T-helper 2 cell treated with Interferon-gamma antibody and Interleukin-4, amounts not matched to agents 5 μg/mL and 100 μg/mL, for 36 hours (primary cell): Measurements from ENCODE around the gene PSAPL1.

Experiments used
- DNase-seq: peaks from one replicate; pipeline ENCODE4 v3.0.0; 2021; ENCODE audit warnings: low spot score
- H3K27ac Mint-ChIP-seq: one replicate; pipeline ENCODE4 v1.8.0; 2021; ENCODE audit warnings: mild to moderate bottlenecking, mixed read lengths
- H3K27me3 Mint-ChIP-seq: one replicate; pipeline ENCODE4 v1.8.0; 2021; ENCODE audit warnings: low read depth, mixed read lengths
- H3K36me3 Mint-ChIP-seq: one replicate; pipeline ENCODE4 v1.8.0; 2021; ENCODE audit warnings: low read depth, mixed read lengths
- H3K4me1 Mint-ChIP-seq: one replicate; pipeline ENCODE4 v1.8.0; 2021; ENCODE audit warnings: low read depth, mixed read lengths
- H3K4me3 Mint-ChIP-seq: one replicate; pipeline ENCODE4 v1.8.0; 2022; ENCODE audit warnings: mild to moderate bottlenecking, moderate library complexity, mixed read lengths
- H3K9me3 Mint-ChIP-seq: one replicate; pipeline ENCODE4 v1.8.0; 2021; ENCODE audit warnings: mixed read lengths

The PSAPL1 gene

DNA sequence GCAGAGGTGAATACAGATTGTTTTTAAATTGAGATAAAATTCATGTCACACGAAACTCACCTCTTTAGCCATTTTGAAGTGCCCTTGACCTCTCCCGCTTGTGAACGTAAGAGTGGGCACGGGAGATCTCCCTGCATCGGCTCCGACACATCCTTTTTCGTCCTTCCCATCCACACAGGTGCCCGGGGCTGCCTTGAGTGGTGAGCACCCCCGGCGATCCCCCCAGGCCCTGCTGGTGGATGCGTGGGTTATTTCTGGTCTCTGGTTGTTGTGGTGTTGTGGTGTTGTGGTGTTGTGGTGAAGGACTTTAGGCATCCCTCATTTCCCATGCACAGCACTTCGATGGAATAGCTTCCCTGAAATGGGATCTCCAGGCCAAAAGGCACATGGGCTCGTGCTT, 46.1 kb downstream of the PSAPL1 start:
- Mint-ChIP-seq H3K4me1 (no peaks in the 10 kb centered on the region), H3K36me3 (no peaks in the 10 kb centered on the region), H3K9me3 (peaks cover 17% of the 10 kb centered on the region), H3K27me3 (no peaks in the 10 kb centered on the region), H3K4me3 (no peak overlapping the region), H3K27ac (no peak overlapping the region)
- DNase-seq, result no peak

DNA sequence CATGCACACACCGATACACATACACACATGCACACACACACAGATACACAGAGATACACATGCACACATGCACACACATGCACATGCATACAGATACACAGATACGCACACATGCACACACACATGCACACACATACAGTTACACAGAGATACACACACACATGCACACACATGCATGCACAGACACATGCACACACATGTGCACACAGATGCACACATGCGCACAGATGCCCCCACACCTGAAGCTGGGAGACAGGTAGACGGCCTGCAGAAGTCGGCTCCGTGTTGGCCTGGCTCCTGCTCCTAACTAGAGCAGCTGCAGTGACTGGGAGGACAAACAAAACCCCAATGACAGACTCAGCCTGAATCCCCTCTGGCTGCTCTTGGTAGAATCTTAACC, 46.8 kb downstream of the PSAPL1 start:
- no peaks in the 10 kb centered on the region for H3K27me3 Mint-ChIP-seq
- H3K36me3 Mint-ChIP-seq, result no peaks in the 10 kb centered on the region
- no peak overlapping the region for H3K27ac Mint-ChIP-seq
- H3K9me3 Mint-ChIP-seq, result peaks cover 17% of the 10 kb centered on the region
- no peak overlapping the region for H3K4me3 Mint-ChIP-seq
- no peaks in the 10 kb centered on the region for H3K4me1 Mint-ChIP-seq
- DNase-seq, result no peak

DNA sequence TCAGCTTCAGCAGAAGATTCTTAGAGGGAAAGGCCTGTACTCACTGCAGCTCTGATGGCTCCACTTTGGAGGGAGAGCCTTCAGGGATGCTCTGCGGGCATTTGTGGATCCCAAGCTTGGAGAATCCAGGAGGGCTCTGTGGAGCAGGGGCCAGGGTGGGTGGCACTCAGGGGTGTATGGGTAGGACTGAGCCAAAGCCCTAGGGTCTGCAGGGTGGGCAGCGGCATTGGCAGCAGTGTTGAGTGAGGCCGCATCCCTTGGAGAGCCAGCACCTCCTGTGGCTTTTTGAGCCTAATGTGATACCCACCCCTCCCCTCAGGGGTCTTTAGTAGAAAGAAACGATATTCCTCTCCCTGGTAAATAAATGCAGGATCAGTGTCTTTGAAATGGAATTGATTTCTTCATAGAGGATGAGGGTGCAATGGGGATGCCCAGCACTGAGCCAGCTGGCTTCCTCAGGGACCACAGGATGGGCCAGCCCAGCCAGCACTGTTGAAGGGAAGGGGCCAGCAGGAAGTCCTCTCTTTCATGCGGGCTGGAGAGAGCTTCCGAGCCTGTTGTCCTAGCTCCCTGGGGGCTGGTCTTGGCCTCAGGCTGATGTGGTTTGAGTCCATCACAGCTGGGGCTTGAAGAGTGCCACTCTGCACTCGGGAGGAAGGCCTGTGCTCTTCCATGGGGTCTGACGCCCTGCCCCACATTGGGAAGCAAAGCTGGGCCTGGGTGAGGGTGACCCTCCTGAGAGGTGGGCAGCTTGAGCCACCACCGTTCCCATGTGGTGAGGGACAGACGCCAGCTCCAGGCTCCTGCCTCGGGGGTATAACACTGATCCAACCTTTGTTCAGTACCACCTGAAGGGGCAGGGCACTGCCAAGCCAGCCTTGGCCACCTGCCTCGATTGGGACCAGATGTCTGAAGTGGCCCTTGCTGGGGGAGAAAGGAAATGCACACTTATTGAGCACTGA, 49.5 kb downstream of the PSAPL1 start:
- H3K27me3 Mint-ChIP-seq, result no peaks in the 10 kb centered on the region
- H3K27ac Mint-ChIP-seq, result no peak overlapping the region
- no peaks in the 10 kb centered on the region for H3K36me3 Mint-ChIP-seq
- peaks cover 17% of the 10 kb centered on the region for H3K9me3 Mint-ChIP-seq
- no peak overlapping the region for H3K4me3 Mint-ChIP-seq
- no peak for DNase-seq
- no peaks in the 10 kb centered on the region for H3K4me1 Mint-ChIP-seq

DNA sequence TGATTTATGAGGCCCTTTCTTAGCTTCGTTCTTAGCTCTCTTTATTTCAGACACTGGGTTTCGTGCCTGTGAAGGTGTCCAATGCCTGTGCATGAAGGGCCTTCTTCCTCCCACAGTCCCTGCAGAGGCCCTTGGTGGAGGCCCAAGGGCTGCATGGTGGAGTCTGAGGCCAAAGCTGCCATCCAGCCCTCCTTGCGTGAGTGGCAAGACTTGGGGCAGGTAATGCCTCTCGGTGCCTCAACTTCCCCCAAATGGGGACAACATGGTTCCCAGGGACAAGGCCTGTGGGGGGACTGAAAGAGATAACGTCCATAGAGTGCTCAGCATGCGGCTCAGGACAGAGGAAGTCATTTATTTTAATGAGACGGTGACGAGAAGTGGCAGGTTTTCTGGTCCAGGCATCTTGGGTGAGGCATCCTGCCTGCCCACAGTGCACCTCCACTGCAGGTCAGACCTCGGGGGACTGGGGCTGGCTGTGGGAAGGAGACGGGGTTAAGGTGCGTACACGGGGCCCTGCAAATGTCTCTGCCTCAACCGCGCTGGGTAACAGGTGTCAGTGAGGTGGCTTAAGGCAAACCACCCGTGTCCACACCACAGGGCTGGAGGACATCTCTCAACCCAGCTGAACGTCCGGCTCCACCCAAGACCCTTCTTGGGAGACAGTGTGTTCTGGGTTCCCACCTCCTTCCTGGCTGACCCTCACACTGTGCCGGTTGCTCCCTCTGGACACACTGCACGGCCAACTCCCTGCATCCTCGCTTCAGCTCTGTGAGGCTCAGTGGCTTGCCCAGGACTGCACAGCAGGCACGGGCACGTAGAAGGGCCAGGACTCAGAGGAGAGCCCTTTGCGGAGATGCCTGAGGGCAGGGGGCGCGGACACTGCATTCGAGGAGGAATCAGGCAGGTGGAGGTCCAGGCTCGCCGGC, 50.5 kb downstream of the PSAPL1 start:
- H3K27me3 Mint-ChIP-seq, result no peaks in the 10 kb centered on the region
- DNase-seq, result no peak
- H3K36me3 Mint-ChIP-seq, result no peaks in the 10 kb centered on the region
- H3K4me3 Mint-ChIP-seq, result no peak overlapping the region
- peaks cover 17% of the 10 kb centered on the region for H3K9me3 Mint-ChIP-seq
- H3K4me1 Mint-ChIP-seq, result no peaks in the 10 kb centered on the region
- H3K27ac Mint-ChIP-seq, result no peak overlapping the region

DNA sequence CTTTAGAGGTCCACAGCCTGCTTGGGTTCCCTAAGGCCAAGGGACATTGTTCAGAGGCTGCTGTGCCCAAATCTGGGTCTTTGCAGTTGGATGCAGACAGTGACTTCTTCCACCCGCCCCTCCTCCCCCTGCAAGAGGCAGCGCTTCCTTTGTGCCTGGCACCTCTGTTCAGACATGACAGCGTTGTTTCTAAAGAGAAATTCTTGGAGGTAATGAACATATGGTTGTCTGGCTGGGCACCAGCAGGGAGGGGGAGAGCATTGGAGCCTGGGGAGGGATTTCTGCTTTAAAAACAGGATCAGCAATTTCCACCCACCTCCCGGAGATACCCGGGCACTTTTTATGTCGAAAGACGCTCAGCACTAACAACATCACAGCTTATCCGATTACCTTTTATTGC, 51.5 kb downstream of the PSAPL1 start:
- no peaks in the 10 kb centered on the region for H3K4me1 Mint-ChIP-seq
- H3K9me3 Mint-ChIP-seq, result peaks cover 18% of the 10 kb centered on the region
- no peak overlapping the region for H3K4me3 Mint-ChIP-seq
- no peak for DNase-seq
- H3K36me3 Mint-ChIP-seq, result no peaks in the 10 kb centered on the region
- no peaks in the 10 kb centered on the region for H3K27me3 Mint-ChIP-seq
- no peak overlapping the region for H3K27ac Mint-ChIP-seq

DNA sequence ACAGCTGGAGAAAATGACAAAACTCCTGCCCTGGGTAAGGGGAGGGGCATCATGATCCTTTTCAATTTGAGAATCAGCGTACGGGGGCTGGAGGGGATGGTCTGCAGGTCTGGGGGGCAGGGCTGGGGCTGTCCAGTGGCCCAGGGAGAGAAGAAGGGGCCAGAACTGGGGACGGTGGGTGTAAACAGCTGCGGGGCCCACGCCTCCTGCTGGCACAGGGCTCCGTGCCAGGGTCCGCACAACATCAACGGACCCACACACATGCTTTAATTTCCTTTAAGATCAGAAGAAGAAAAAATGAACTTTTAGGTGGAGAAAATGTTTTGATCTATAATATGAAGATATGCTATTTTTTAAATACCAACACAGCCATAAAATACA, 52.1 kb downstream of the PSAPL1 start:
- Mint-ChIP-seq H3K9me3 (peaks cover 20% of the 10 kb centered on the region), H3K36me3 (no peaks in the 10 kb centered on the region), H3K4me1 (no peaks in the 10 kb centered on the region), H3K4me3 (no peak overlapping the region), H3K27me3 (no peaks in the 10 kb centered on the region), H3K27ac (no peak overlapping the region)
- DNase-seq, result no peak

DNA sequence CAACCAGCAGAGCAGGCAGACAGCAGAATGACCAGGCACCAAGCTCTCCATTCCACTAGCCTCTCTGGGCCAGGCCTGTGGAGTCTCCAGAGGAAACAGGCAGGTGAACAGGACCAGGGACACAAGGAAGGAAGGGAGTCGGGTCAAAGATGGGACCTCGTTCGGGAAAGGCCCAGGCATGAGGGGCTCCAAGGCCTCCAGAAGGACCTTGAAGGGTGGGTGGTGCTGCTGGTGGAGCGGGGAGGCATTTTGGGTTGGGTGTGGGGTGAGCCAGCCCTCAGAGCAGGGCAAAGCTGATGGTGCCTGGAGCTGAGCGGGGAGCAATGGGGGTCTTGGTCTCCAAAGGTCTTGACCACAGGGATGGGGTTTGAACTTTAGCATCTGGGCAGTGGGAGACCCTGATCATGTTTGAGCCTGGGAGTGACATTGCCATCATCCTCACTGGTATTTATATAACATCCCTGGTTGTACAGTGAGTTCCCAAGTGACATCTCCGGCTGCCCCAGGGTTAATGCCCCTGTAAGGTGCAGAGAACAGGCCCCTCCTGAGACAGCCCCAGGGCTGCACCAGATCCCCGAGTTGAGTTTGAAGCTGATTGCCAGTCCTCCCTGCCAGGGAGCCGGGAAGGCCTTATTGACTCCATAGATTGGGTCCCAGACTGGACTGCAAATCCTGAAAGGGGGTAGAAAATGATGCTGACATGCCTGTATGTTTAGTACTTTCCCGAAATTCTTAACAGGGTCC, 52.7 kb downstream of the PSAPL1 start:
- Mint-ChIP-seq H3K4me1 (no peaks in the 10 kb centered on the region), H3K4me3 (no peak overlapping the region), H3K27me3 (peaks cover 3% of the 10 kb centered on the region), H3K36me3 (no peaks in the 10 kb centered on the region), H3K9me3 (peaks cover 18% of the 10 kb centered on the region), H3K27ac (no peak overlapping the region)
- DNase-seq, result no peak

DNA sequence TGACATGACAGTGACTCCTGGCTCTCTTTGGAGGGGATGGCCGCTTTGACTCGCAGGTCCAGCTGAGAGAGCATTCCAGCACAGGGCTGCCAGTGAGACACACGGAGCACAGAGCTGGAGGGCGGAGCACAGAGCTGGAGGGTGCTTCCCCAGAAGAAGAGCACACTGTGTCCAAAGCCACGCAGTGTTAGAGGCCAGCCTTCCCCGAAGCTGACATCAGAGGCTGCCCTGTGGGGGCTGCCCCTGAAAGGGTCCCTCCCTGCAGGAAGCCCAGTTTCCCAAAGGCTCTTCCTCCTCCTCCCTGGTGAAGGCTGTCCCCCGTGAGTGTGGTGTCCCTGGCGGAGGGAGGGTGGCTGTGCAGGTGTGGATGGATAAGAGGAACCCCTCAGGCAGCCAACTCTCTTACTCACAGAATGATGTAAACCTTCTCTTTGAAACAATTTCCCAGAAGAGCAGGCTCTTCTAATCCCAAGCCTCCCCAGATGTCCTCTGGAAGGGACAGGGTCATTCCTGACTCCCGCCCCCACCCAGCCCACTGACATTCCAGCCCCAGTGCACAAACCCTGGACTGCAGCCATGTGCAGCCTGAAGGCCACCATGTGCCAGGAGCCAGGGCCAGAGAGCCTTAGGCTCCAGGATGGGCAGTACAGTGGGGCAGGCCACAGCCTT, 53.4 kb downstream of the PSAPL1 start:
- peaks cover 16% of the 10 kb centered on the region for H3K9me3 Mint-ChIP-seq
- H3K4me3 Mint-ChIP-seq, result no peak overlapping the region
- no peak for DNase-seq
- H3K27me3 Mint-ChIP-seq, result peaks cover 4% of the 10 kb centered on the region
- no peak overlapping the region for H3K27ac Mint-ChIP-seq
- H3K36me3 Mint-ChIP-seq, result no peaks in the 10 kb centered on the region
- no peaks in the 10 kb centered on the region for H3K4me1 Mint-ChIP-seq
